Left forelimb (tissue), 1 donor: Measurements from ENCODE around the gene GTF2H2C.
"Not testable (repeated sequence)": the region's sequence is repeated elsewhere in the genome, so short reads cannot be mapped to it uniquely, and the experiment has no call there.

Experiments used
- DNase-seq: peaks from one replicate; pipeline ENCODE4 v3.0.0-alpha.2; 2018; ENCODE audit warnings: low spot score

Gene GTF2H2C

GRCh38 chr5:69566172-69566571 is 6.2 kb downstream of the GTF2H2C start:
- DNase-seq = not testable (repeated sequence)

DNA sequence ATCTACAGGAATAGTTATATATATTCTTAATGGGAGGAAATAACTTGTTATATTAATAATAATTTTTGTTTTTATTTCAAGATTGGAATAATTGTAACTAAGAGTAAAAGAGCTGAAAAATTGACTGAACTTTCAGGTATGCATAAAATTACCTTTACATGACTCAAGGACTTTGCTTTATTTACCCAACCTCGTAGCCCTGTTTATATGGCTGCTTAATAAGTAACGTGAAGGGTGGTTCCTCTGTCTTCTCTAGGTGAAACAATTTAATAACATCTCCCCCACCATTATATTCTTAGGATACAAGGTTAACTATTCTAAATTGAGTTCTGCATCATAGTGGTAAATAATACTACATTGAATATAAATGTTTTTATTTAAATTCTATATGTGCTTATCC is 8.1 kb downstream of the GTF2H2C start:
- DNase-seq = not testable (repeated sequence)

GRCh38 chr5:69583356-69583755 is 23.4 kb downstream of the GTF2H2C start:
- not testable (repeated sequence) for DNase-seq

DNA sequence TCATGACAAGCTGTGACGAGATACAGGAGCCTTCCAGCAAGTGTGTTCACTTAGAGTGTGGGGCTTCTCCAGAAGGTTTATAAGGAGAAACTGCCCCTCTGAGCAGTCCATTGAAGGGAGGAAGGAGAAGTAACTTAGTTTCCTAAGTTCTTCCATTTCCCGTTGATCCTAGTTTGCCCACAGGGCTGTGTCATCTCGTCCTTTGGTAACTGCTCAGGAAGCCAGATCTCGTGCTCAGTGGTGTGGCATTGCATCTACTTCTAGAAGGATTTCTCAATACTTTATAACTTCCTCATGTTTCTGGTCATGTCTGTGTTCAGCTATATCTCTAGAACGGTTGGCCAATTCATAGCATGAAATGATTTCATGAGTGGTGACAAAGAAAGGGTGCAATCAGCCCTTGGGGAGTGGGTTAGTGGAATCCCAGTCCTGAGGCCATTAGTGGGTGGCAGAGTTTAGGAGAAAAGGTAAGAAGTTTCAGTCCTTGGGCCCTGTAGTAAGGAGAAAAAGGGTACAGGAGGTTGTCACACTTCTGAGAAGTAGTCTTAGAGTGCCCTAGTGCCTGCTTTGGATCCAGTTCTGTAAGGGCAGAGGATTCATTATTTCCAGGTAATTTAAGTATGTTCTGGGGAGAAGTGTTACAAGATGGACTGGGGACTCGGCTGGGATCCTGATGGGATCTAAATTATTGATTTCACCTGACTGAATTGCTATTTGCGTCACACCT is 36.3 kb downstream of the GTF2H2C start:
- not testable (repeated sequence) for DNase-seq

DNA sequence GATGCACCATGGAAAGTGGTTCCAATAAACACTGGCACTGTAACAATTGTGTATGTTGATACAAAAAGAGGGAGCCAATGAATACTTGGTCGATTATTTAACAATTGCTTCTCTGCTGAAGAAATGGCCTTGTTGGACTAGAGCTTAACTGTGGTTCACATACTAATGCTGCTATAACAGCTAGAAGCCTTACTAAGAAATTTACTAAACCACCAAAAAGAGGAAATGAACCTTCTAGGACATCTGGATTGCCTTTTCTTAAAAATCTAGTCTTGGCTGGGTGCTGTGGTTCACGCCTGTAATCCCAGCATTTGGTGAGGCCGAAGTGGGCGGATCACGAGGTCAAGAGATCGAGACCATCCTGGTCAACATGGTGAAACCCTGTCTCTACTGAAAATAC is 42.0 kb downstream of the GTF2H2C start:
- not testable (repeated sequence) for DNase-seq

- not testable (repeated sequence) for DNase-seq
These were observed 46.8 kb downstream of the GTF2H2C start for GRCh38 chr5:69606839-69607238.

GRCh38 chr5:69607750-69608149 is 47.8 kb downstream of the GTF2H2C start:
- DNase-seq = not testable (repeated sequence)

GRCh38 chr5:69608861-69609496 is 49.0 kb downstream of the GTF2H2C start:
- DNase-seq = not testable (repeated sequence)

- not testable (repeated sequence) for DNase-seq
These were observed 54.9 kb downstream of the GTF2H2C start for GRCh38 chr5:69614843-69615242.

DNA sequence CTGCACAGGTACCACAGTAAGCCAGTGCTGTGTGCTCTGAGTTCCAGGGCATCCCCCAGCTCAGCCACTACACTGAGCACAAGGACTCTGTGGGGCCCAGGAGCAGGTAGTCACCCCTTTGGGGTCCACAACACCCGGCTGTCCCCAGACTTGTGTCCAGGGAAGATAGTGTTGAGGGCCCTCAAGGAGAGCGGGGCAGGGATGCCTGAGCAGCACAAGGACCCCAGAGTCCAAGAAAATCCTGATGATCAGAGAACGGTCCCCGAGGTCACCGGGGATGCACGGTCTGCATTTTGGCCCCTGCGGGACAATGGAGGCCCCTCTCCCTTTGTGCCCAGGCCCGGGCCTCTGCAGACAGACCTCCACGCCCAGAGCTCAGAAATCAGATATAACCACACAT is 71.9 kb downstream of the GTF2H2C start:
- not testable (repeated sequence) for DNase-seq
